ENCODE data around the gene KRT16.
A peak's percentile ranks its signal among the peaks of the same experiment; 100 is the strongest.

Gene KRT16

GRCh38 chr17:41657936-41658335 lies 45.4 kb upstream of the KRT16 start:
- H3K4me2 ChIP-seq (ENCODE audit: low read length): no peak overlapping the region
- H3K4ac ChIP-seq (ENCODE audit: low read depth, low read length): no peak overlapping the region
- H3K27ac ChIP-seq (ENCODE audit: low read depth, low read length): no peak overlapping the region
- H3K23ac ChIP-seq (ENCODE audit: low read length): no peak overlapping the region
- no peak overlapping the region for H4K12ac ChIP-seq (ENCODE audit: low read depth, low read length)
- H2AFZ ChIP-seq (ENCODE audit: insufficient read depth, low read length, poor library complexity): no peak overlapping the region
- H2BK5ac ChIP-seq (ENCODE audit: low read depth, low read length, poor library complexity): no peak overlapping the region
- no peak overlapping the region for H4K8ac ChIP-seq (ENCODE audit: low read depth, low read length)
- no peak overlapping the region for H3K9ac ChIP-seq (ENCODE audit: low read length)
- no peak overlapping the region for H2BK12ac ChIP-seq (ENCODE audit: low read length)
- no peaks in the 10 kb centered on the region for H3K27me3 ChIP-seq (ENCODE audit: insufficient read depth, low read length)
- no peaks in the 10 kb centered on the region for H3K36me3 ChIP-seq (ENCODE audit: control insufficient read depth in 1 of 2, insufficient read depth in 2 of 2, low read length in 2 of 2)
- H3K4me3 ChIP-seq (ENCODE audit: low read depth, low read length): no peak overlapping the region
- no peak overlapping the region for H3K18ac ChIP-seq (ENCODE audit: low read length)
- WGBS (ENCODE audit: extremely low coverage, insufficient coverage, insufficient read length): no CpG with 5 or more reads among the region's 12 CpGs
- no peak overlapping the region for H4K91ac ChIP-seq (ENCODE audit: low read depth, low read length)
- peaks cover 10 to 13% of the 10 kb centered on the region in 2 experiments for H3K4me1 ChIP-seq (ENCODE audit: control insufficient read depth in 1 of 2, insufficient read depth in 2 of 2, low read length in 2 of 2)
- no peak overlapping the region for H3K14ac ChIP-seq (ENCODE audit: low read length)
- no peaks in the 10 kb centered on the region for H3K79me2 ChIP-seq (ENCODE audit: control insufficient read depth, insufficient read depth, low read length, poor library complexity)
- no peak overlapping the region for H2BK120ac ChIP-seq (ENCODE audit: insufficient read depth, low read length, poor library complexity)
- H3K9me3 ChIP-seq (ENCODE audit: insufficient read depth, low read depth, low read length): peaks cover 1% of the 10 kb centered on the region
- peaks cover 8% of the 10 kb centered on the region for H3K79me1 ChIP-seq (ENCODE audit: low read length)
- H2AK5ac ChIP-seq (ENCODE audit: low read length): no peak overlapping the region
- DNase-seq: no peak

DNA sequence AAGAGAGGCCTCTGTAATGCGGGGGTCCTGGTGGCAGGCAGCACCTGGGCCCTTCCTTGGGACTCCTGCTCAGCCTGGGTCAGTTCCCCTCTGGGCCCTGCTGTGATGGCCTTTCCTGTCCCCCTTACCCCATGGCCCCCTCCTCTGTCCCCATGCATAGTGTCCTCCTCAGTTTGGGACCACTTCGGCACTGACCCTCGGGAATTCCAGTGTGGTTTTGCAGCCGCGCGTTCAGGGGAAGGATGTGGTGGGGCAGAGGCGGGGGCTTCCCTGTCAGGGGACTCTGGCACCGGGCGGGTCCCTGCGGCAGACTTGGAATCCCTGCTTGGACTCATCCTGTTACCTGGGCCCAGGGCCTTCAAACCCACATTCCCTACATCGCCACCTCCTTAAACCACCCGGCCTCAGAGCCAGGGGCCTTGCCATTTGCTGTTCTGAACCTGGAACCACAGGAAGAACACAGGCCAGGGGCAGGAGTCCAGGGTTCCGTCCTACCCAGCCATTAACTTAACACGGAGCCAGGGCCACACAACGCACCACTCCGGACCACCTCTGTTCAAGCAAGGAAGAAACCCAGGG lies 44.7 kb upstream of the KRT16 start:
- Histone ChIP-seq H2AK5ac (ENCODE audit: low read length) (no peak overlapping the region), H3K18ac (ENCODE audit: low read length) (no peak overlapping the region), H2BK5ac (ENCODE audit: low read depth, low read length, poor library complexity) (no peak overlapping the region), H3K14ac (ENCODE audit: low read length) (no peak overlapping the region), H3K79me2 (ENCODE audit: control insufficient read depth, insufficient read depth, low read length, poor library complexity) (no peaks in the 10 kb centered on the region), H4K8ac (ENCODE audit: low read depth, low read length) (no peak overlapping the region), H3K4me2 (ENCODE audit: low read length) (no peak overlapping the region), H3K79me1 (ENCODE audit: low read length) (peaks cover 8% of the 10 kb centered on the region), H3K4me1 (ENCODE audit: control insufficient read depth in 1 of 2, insufficient read depth in 2 of 2, low read length in 2 of 2) (peaks cover 10 to 13% of the 10 kb centered on the region in 2 experiments), H3K9ac (ENCODE audit: low read length) (no peak overlapping the region), H3K36me3 (ENCODE audit: control insufficient read depth in 1 of 2, insufficient read depth in 2 of 2, low read length in 2 of 2) (no peaks in the 10 kb centered on the region), H3K23ac (ENCODE audit: low read length) (no peak overlapping the region), H3K4ac (ENCODE audit: low read depth, low read length) (no peak overlapping the region), H3K27me3 (ENCODE audit: insufficient read depth, low read length) (no peaks in the 10 kb centered on the region), H2BK120ac (ENCODE audit: insufficient read depth, low read length, poor library complexity) (no peak overlapping the region), H3K9me3 (ENCODE audit: insufficient read depth, low read depth, low read length) (peaks cover 1% of the 10 kb centered on the region), H3K4me3 (ENCODE audit: low read depth, low read length) (no peak overlapping the region), H2AFZ (ENCODE audit: insufficient read depth, low read length, poor library complexity) (no peak overlapping the region), H2BK12ac (ENCODE audit: low read length) (no peak overlapping the region), H3K27ac (ENCODE audit: low read depth, low read length) (no peak overlapping the region), H4K91ac (ENCODE audit: low read depth, low read length) (no peak overlapping the region), H4K12ac (ENCODE audit: low read depth, low read length) (no peak overlapping the region)
- no peak for DNase-seq
- no CpG with 5 or more reads among the region's 16 CpGs for WGBS (ENCODE audit: extremely low coverage, insufficient coverage, insufficient read length)

GRCh38 chr17:41656249-41657023 lies 43.9 kb upstream of the KRT16 start:
- Histone ChIP-seq H3K27me3 (ENCODE audit: insufficient read depth, low read length) (no peaks in the 10 kb centered on the region), H3K23ac (ENCODE audit: low read length) (no peak overlapping the region), H2BK120ac (ENCODE audit: insufficient read depth, low read length, poor library complexity) (no peak overlapping the region), H3K18ac (ENCODE audit: low read length) (no peak overlapping the region), H2BK5ac (ENCODE audit: low read depth, low read length, poor library complexity) (no peak overlapping the region), H4K12ac (ENCODE audit: low read depth, low read length) (no peak overlapping the region), H2AFZ (ENCODE audit: insufficient read depth, low read length, poor library complexity) (no peak overlapping the region), H3K14ac (ENCODE audit: low read length) (peak overlapping the region; percentile 26), H3K4me2 (ENCODE audit: low read length) (no peak overlapping the region), H4K8ac (ENCODE audit: low read depth, low read length) (peak overlapping the region; percentile 13), H2BK12ac (ENCODE audit: low read length) (no peak overlapping the region), H3K36me3 (ENCODE audit: control insufficient read depth in 1 of 2, insufficient read depth in 2 of 2, low read length in 2 of 2) (no peaks in the 10 kb centered on the region), H3K27ac (ENCODE audit: low read depth, low read length) (no peak overlapping the region), H3K9ac (ENCODE audit: low read length) (no peak overlapping the region), H3K9me3 (ENCODE audit: insufficient read depth, low read depth, low read length) (peaks cover 4% of the 10 kb centered on the region), H3K4me1 (ENCODE audit: control insufficient read depth in 1 of 2, insufficient read depth in 2 of 2, low read length in 2 of 2) (peaks cover 10 to 13% of the 10 kb centered on the region in 2 experiments), H3K4ac (ENCODE audit: low read depth, low read length) (no peak overlapping the region), H3K4me3 (ENCODE audit: low read depth, low read length) (no peak overlapping the region), H2AK5ac (ENCODE audit: low read length) (peak overlapping the region; percentile 36), H4K91ac (ENCODE audit: low read depth, low read length) (no peak overlapping the region), H3K79me1 (ENCODE audit: low read length) (peaks cover 8% of the 10 kb centered on the region), H3K79me2 (ENCODE audit: control insufficient read depth, insufficient read depth, low read length, poor library complexity) (no peaks in the 10 kb centered on the region)
- no CpG with 5 or more reads among the region's 16 CpGs for WGBS (ENCODE audit: extremely low coverage, insufficient coverage, insufficient read length)
- no peak for DNase-seq

DNA sequence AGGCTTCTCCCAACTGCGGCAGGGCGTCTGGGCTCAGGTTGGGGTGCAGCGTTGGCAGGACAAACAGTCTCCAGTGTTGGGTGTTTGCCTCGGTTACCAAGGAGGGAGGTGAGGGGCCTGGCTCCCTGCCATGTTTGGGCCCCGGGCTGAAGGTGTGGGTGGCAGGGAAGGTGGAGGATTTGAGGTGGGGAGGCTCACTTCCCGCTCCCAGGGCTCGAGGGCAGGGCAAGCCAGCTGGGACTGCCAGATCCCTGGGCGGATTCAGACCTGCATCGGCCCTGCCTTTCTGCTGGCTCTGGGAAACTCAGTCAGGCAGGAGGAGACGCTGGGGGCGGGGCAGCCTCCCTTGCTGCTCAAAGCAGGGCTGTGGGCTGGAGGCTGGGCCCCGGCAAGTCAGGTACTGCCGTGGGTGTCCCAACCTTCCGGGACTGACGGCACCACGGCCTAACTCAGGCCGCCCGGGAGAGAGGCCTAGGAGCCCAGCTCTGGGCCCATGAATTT lies 43.1 kb upstream of the KRT16 start:
- no peak overlapping the region for H3K4me2 ChIP-seq (ENCODE audit: low read length)
- no peaks in the 10 kb centered on the region for H3K27me3 ChIP-seq (ENCODE audit: insufficient read depth, low read length)
- H3K36me3 ChIP-seq (ENCODE audit: control insufficient read depth in 1 of 2, insufficient read depth in 2 of 2, low read length in 2 of 2): no peaks in the 10 kb centered on the region
- H3K14ac ChIP-seq (ENCODE audit: low read length): peak overlapping the region; percentile 36
- peak overlapping the region; percentile 42 for H3K18ac ChIP-seq (ENCODE audit: low read length)
- H3K4me1 ChIP-seq (ENCODE audit: control insufficient read depth in 1 of 2, insufficient read depth in 2 of 2, low read length in 2 of 2): peaks cover 10 to 13% of the 10 kb centered on the region in 2 experiments
- H2BK12ac ChIP-seq (ENCODE audit: low read length): peak overlapping the region; percentile 12
- no peak overlapping the region for H3K27ac ChIP-seq (ENCODE audit: low read depth, low read length)
- H3K4me3 ChIP-seq (ENCODE audit: low read depth, low read length): no peak overlapping the region
- H3K79me2 ChIP-seq (ENCODE audit: control insufficient read depth, insufficient read depth, low read length, poor library complexity): no peaks in the 10 kb centered on the region
- peaks cover 4% of the 10 kb centered on the region for H3K9me3 ChIP-seq (ENCODE audit: insufficient read depth, low read depth, low read length)
- peak overlapping the region; percentile 5 for H2AK5ac ChIP-seq (ENCODE audit: low read length)
- peak overlapping the region; percentile 7 for H2AFZ ChIP-seq (ENCODE audit: insufficient read depth, low read length, poor library complexity)
- H3K23ac ChIP-seq (ENCODE audit: low read length): no peak overlapping the region
- no peak overlapping the region for H3K9ac ChIP-seq (ENCODE audit: low read length)
- H3K4ac ChIP-seq (ENCODE audit: low read depth, low read length): no peak overlapping the region
- H2BK120ac ChIP-seq (ENCODE audit: insufficient read depth, low read length, poor library complexity): peak overlapping the region; percentile 4
- no CpG with 5 or more reads among the region's 18 CpGs for WGBS (ENCODE audit: extremely low coverage, insufficient coverage, insufficient read length)
- H4K8ac ChIP-seq (ENCODE audit: low read depth, low read length): peak overlapping the region; percentile 13
- H2BK5ac ChIP-seq (ENCODE audit: low read depth, low read length, poor library complexity): no peak overlapping the region
- H3K79me1 ChIP-seq (ENCODE audit: low read length): peaks cover 8% of the 10 kb centered on the region
- H4K91ac ChIP-seq (ENCODE audit: low read depth, low read length): peak overlapping the region; percentile 45
- peak; percentile 82 to 83 for DNase-seq
- no peak overlapping the region for H4K12ac ChIP-seq (ENCODE audit: low read depth, low read length)

Measured in trophoblast cell (in vitro differentiated cells and primary cell).